Measurements from ENCODE around the gene ANKRD44.

Gene ANKRD44

GRCh38 chr2:197219636-197220035 lies 90.9 kb downstream of the ANKRD44 start:
- no peak for TF ChIP-seq CTCF (IDR thresholded peaks at IDR 0.05; ENCODE audit: borderline replicate concordance, insufficient read depth, low read depth, low read length)
- no peak overlapping the region for H3K4me3 ChIP-seq (ENCODE audit: low read depth, low read length)

- H3K4me3 ChIP-seq (ENCODE audit: low read depth, low read length), result no peak overlapping the region
- no peak for TF ChIP-seq CTCF (IDR thresholded peaks at IDR 0.05; ENCODE audit: borderline replicate concordance, insufficient read depth, low read depth, low read length)
These were observed 93.0 kb downstream of the ANKRD44 start for GRCh38 chr2:197217541-197217940.

- no peak for TF ChIP-seq CTCF (IDR thresholded peaks at IDR 0.05; ENCODE audit: borderline replicate concordance, insufficient read depth, low read depth, low read length)
- H3K4me3 ChIP-seq (ENCODE audit: low read depth, low read length), result no peak overlapping the region
These were observed 94.1 kb downstream of the ANKRD44 start for GRCh38 chr2:197216361-197216979.

GRCh38 chr2:197215748-197216360 lies 94.7 kb downstream of the ANKRD44 start:
- peak overlapping the region; percentile 37 for H3K4me3 ChIP-seq (ENCODE audit: low read depth, low read length)
- no peak for TF ChIP-seq CTCF (IDR thresholded peaks at IDR 0.05; ENCODE audit: borderline replicate concordance, insufficient read depth, low read depth, low read length)

DNA sequence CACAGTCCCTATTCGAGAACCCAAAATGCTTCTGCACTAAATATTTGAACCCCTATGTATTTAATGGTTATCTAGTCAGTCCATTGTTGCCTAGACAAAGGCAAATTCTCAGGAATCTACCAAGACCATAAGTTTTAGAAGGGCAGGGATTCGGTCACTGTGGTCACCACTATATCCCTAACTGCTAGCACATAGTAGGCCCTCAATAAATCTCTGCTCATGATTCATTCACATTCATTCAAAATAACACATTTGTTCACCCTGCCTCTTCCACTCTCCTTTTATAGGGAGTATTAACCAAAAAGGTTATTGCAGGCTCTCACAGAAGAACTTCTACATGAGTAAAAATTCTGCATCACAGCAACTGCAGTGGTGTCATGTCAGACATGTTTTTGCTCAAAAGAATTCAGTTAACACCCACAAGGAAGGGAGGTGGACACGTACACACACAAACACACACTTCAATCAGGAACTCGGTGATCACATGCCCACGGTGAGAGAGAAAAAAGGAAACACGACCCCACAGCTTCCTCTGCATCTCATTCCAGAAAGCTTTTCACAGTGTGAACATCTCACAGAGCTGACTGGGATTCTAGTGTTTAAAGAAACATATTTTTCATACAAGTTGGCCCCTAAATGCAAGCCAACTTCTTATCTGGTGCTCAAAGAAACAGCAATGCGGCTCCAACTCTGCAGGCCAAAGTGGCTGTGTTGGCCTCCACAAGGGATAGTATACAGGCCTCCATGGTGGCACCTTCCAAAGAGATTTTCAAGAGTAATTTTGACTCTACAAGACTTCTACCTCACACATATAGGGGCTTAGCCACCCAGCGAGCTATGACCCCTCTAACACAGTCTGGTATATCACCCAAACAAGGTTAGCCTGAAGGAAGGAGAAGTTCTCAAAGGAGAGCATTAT lies 98.0 kb downstream of the ANKRD44 start:
- no peak overlapping the region for H3K4me3 ChIP-seq (ENCODE audit: low read depth, low read length)
- TF ChIP-seq CTCF (IDR thresholded peaks at IDR 0.05; ENCODE audit: borderline replicate concordance, insufficient read depth, low read depth, low read length), result no peak

- no peak for TF ChIP-seq CTCF (IDR thresholded peaks at IDR 0.05; ENCODE audit: borderline replicate concordance, insufficient read depth, low read depth, low read length)
- H3K4me3 ChIP-seq (ENCODE audit: low read depth, low read length), result no peak overlapping the region
These were observed 98.7 kb downstream of the ANKRD44 start for GRCh38 chr2:197211881-197212342.

Measured in GM12875 (cell line).